Upper lobe of left lung (tissue), 4 donors: ENCODE measurements around the gene ITGB7.

Experiments
- EP300 ChIP-seq, 4 donors: sonication (generic); formaldehyde crosslinking; IDR thresholded peaks; one replicate each; pipeline ENCODE4 v1.5.1; 2017; ENCODE audit warnings: antibody characterized with exemption in 4 of 4, control low read depth in 2 of 4
- POLR2A ChIP-seq, 4 donors: fragments of 450-650 bp; IDR thresholded peaks; one replicate each; pipeline ENCODE4 v1.5.1; 2016 to 2017; ENCODE audit warnings: antibody characterized with exemption in 4 of 4, mild to moderate bottlenecking in 2 of 4
- POLR2AphosphoS5 ChIP-seq, 2 donors: sonication (generic); formaldehyde crosslinking; IDR thresholded peaks; one replicate each; pipeline ENCODE4 v1.5.1; 2017; ENCODE audit warnings: antibody characterized with exemption in 2 of 2
- TF ChIP-seq, protein P1 (sequence below), 6 experiments: fragments of 450-650 bp in 4 of 6; fragments of 200-600 bp in 2 of 6; sonication (generic) in 2 of 6; IDR thresholded peaks; one replicate each; pipeline ENCODE4 v1.5.1; 2016 to 2019; ENCODE audit warnings: antibody characterized with exemption in 6 of 6

DNA sequence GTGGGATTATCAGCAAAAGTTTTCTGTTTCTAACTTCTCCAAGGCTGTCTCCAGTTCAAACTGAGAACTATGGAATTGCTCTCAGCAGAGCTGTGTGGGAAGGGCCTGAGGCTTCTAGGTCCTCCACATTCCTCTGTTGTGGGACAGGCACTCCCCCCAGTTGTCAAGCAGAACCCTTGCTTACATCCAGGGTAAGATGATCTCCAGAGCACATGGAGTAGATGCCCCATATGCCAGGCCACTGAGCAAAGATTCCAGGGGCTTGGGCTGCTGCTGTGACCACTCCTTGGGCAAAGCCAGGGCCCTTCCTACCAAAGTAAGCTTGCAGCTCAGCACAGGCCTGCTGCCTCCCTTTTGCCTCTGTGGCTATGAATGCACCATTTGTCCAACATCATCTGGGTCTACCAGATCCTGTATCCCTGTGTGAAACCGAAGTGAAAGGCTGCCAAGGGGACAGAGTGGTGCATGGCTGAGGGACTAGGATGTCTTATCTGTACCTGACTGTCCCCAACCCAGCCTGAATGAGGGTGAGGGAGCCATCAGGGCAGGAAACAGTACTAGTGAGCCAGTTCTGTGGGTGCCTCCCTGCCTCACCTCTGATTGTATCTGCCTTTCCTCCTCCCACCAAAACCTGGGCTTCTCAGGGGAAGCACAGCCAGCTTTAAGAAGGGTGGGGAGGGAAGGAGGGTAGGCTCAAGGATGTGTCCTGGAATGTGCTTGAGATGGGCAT, 47.9 kb upstream of the ITGB7 start:
- TF ChIP-seq EP300 (IDR thresholded peaks at IDR 0.05): no peak
- TF ChIP-seq POLR2A (IDR thresholded peaks at IDR 0.05): no peak
- TF ChIP-seq, protein P1, sequence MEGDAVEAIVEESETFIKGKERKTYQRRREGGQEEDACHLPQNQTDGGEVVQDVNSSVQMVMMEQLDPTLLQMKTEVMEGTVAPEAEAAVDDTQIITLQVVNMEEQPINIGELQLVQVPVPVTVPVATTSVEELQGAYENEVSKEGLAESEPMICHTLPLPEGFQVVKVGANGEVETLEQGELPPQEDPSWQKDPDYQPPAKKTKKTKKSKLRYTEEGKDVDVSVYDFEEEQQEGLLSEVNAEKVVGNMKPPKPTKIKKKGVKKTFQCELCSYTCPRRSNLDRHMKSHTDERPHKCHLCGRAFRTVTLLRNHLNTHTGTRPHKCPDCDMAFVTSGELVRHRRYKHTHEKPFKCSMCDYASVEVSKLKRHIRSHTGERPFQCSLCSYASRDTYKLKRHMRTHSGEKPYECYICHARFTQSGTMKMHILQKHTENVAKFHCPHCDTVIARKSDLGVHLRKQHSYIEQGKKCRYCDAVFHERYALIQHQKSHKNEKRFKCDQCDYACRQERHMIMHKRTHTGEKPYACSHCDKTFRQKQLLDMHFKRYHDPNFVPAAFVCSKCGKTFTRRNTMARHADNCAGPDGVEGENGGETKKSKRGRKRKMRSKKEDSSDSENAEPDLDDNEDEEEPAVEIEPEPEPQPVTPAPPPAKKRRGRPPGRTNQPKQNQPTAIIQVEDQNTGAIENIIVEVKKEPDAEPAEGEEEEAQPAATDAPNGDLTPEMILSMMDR (IDR thresholded peaks at IDR 0.05): no peak
- TF ChIP-seq POLR2AphosphoS5 (IDR thresholded peaks at IDR 0.05): no peak
